NCI-H146 (cell line): ENCODE data around the gene TM6SF1.
"Not testable (repeated sequence)": the region's sequence is repeated elsewhere in the genome, so short reads cannot be mapped to it uniquely, and the experiment has no call there.

Source experiments
- DNase-seq: peaks from one replicate; lab custom pipeline; 2025; lab: John Stamatoyannopoulos, UW

Gene TM6SF1

DNA sequence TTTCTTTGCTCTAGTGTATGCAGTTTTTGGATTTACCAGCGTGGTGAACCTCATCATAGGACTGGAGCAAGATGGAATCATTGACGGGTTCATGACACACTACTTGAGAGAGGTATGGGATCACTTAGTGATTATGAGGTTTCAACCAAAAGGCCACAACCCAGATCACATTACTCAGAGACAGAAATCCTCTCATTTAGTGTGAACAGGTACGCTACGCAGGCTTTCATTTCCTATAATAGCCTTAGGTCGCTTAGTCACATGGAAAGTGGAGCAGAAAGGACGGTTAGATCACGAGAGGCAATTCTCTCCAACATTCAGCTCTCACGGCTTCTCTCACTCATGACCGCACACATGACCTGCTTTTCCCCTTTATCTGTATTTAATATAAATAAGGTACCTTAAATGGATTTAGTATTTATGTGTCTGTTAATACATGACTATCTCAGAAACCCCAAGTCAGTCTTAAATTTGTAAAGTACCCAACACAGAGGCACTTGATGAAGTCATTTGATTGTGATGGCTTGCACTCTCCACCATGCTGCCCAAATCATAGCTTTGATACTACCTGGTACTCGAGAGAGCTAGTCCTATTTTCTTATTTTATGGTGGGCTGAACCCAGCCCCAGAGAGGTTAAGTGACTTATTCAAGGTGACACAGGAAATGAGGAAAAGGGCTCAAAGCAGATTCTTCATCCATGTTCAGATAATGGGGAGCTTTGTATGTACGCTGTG lies 8.6 kb downstream of the TM6SF1 start:
- no peak for DNase-seq

DNA sequence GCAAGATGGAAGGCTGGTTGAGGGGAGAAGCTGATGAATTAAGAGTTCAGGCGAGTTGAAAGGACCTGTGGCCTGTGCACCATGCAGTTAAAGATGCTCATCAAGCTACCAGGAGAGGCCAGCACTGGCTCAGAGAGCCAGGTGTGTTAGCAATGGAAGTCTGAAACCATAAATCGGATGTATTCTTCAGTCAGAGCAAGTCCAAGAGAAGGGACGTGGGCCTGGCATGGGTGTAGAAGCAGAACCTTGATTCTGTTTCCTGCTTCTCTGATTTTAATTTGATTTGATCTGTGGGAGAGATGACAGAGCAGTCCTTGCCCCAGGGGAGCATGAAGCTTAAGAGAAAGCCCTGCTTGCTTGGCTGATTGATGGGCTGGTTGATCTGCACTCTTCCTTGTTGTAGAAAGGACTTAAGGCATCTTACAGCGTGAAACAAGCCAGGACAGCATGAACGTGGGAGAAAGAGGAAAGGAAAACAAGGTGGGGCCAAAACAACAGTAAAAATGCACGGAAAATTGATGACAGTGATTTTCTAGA lies 10.9 kb downstream of the TM6SF1 start:
- DNase-seq: no peak

DNA sequence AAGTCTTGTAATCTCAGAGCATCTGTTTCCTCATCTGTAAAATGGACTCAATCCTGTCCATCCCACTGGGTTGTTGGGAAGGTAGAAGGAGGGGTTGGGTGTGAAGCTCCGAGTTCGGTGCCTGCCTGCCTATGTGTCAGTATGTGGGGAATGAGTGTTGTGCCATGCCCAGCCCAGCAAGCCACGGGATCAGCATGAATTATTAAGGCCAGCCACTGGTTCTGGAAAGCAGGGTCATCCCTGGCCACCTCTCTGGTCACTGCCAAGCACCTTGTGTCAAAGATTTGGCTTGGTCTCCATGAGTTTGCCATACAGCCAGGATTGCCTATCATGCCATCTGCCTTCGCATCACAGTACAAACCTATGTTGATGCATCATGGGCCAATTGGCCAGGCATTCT lies 11.5 kb downstream of the TM6SF1 start:
- no peak for DNase-seq

DNA sequence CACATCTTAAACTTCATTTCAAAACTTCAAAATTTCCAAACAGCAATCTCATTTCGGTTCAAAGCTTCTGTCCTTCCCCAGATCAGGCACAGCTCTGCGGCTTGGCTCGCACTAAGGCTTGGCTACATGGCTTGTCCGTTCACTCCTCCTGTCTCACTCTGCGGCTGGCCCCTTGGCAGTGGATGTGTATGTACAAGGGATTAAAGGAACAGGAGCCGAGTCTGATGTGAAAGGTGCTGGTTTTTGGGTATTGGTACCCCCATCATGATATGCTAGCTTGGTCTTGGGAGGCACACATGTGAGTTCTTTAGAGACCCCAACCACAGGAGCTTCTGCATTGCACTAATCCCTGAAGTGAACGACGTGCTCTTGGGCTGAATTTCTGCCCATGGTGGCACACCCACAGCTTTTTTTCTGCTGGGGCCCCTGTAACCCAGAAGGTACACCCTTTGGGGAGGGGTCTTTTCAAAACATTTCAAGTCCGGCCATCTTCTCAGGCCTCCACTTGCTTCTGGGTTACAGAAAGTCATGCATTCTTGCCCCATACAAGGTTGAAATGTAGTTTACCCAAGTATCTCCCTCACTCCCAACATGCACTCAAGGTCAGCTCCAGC lies 12.6 kb downstream of the TM6SF1 start:
- DNase-seq: no peak

DNA sequence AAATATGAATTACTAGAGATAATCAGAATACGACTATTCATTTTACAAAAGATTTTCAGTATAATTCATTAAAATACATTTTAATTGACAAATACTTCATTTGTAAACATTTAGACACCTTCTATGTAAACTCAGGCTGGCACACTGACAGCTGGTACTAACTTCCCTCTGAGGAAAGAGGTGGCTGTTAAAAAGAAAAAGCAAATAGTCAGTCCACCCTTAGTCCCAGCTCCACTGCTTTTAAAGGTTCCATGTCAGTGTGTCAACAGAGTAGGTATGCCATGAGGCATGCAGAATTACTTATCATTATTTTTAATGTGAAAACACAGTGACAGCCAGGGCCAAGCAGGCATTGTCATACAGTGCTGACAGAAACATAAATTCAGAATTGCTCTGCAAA lies 16.1 kb downstream of the TM6SF1 start:
- no peak for DNase-seq

DNA sequence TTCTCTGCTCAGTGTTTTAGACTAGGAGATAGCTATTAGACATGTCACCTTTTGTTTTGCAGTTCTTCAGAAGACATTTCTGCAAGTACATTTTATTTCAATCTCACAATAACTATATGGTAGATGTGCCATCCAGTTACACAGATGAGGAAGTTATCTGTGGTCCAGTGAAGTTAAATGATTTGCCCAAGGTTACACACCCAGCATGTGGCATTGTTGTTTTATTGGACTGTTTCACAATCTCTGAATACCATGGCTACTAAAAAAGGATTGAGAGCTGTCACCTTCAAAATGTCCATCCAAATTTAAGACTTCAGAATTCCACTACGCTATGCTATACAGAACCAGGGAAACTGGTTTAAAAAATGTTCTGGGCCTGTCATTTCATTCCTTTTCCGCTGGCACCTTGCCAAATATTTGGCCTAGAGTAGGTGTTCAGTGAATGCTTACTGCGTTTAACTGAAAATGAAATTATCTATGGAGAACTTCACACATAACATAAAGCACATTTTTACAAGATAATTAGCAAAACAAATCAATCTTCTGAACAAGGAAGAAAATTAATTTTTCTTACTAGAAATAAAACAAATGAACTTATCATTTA lies 20.2 kb downstream of the TM6SF1 start:
- no peak for DNase-seq

DNA sequence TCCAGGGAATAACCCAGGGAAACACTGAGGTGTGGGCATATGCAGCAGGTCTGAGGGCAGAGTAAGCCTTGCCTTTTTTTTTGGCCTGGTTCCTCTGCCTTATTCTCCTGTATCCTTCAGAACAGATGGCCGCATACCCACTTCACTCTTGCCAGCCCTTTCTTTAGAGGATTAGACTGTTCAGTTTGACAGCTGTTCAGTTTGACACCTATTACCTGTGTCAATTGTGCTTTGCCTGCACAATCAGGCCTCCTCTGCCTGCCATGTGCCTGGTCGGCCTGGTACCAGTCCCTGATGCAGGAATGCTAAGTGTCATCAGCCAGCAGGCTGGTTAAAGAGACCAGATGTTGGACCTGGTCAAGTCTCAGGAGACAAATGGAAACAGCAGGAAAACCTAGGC lies 22.3 kb downstream of the TM6SF1 start:
- no peak for DNase-seq

DNA sequence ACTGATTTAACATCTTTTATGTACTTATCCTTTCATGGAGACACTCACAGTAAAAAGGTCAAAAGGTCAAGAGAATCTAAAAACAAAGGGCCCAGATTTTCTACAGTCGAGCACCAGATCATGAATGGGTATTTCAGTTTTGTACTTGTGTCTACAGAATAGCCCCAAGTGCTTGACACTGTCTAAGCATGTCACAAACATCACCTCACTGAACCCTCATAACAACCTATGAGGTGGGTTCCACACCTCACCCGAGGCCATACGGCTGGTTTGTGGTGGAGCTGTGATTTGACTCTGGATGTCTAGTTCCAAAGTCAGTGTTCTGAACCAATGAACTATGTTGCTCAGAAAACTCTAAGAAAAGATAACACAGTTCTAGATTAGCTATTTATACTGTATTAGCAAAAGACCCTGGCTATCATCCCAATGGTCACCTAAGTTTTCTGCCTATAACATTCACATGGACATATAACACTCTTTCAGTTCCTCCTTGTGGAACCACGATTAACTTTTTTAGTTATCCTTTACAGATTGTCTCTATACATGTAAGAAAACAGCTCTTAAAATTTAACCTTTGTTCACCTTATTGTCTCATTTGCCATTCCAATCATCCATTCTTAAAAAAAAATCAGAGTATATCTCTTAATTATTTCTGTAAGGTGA lies 25.5 kb downstream of the TM6SF1 start:
- no peak for DNase-seq

DNA sequence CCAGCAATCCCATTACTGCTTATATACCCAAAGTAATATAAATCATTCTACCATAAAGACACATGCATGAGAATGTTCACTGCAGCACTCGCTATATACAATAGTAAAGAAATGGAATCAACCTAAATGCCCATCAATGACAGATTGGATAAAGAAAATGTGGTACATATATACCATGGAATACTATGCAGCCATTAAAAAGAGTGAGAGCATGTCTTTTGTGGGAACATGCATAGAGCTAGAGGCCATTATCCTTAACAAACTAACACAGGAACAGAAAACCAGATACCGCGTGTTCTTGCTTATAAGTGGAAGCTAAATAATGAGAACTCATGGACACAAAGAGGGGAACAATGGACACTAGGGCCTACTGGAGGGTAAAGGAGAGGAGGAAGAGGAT lies 34.7 kb downstream of the TM6SF1 start:
- DNase-seq: not testable (repeated sequence)

DNA sequence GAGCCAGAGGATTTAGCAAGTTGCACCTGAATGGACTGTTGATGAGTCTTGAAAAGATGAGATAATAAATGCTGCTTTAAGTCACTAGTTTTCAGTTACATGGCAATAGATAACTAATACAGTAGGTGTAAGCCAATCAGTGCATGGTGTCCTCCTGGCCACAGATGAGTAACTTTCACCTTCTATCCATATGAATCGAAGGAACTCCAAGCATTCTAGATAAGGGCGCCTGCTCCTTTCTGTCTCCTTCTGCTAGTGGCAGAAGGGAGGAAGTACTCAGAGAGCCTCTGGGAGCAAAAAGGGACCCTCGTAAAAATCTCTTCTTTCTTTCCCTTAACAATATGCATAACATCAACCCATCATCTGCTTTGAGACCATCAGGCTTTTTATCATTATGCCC lies 37.3 kb downstream of the TM6SF1 start:
- no peak for DNase-seq

DNA sequence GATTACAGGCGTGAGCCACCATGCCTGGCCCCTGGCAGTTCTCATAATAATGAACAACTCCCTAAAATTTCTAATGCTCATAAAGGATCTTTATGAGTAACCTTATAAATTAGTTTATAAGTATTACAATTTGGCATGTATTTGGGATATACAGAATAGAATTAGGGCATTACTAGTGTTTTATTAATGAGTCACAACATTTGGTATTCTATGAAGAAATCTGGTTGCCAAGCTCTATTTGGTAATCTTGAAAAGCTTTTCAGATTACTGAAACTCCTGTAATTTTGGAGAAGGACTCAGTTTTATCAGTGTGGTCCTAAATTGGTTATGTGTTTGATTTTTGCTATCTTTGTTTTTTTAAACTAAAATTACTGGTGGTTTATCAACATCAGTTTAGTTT lies 45.8 kb downstream of the TM6SF1 start:
- no peak for DNase-seq

DNA sequence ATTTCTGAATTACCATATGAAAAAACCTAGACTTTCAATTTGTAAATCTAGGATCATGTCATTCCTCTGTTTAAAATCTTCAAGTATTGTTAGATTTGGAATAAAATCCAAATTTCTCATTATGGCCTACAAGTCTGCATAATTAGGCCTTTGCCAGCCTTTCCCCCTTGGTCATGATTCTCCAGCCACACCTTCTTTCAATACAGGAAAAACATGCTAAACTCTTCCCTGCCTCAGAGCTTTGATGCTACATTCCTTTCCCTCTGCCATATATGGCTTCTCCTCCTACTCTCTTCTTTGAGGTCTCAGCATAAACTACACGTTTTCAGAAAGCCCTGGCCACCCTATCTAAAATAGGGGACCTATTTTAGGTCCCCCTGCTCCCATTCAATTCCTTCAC lies 48.5 kb downstream of the TM6SF1 start:
- no peak for DNase-seq

DNA sequence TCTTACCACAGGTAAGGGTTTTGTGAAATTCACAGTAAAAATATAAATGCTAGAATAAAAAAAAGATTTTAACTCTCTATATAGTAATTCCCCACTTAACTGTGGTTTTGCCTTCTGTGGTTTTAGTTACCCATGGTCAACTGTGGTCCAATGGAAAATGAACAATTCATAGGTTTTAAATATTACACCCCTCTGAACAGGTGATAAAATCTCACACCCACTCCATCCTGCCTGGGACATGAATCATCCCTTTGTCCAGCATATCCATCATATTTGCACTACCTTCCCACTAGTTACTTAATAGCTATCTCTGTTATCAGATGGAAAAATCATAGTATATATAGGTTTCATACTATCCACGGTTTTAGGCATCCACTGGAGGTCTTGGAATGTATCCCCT lies 50.9 kb downstream of the TM6SF1 start:
- no peak for DNase-seq

DNA sequence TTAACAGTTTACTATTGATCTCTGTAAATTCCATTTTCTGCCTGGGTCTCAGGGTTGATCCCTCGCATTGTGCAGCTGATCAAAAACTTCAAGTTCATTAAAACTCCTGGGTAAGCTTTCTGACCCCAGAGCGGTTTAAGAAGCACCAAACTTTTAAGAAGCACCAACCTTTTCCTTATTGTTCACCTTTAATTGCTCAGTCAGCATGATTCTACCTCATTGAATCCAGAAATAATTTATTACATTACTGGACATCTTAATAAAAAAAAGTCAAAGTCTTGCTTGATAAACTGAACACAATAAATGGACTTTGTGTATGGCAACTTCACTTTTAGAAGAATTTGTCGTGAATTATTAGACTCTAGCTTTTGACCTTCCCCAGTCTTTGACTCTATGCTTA lies 53.3 kb downstream of the TM6SF1 start:
- no peak for DNase-seq

DNA sequence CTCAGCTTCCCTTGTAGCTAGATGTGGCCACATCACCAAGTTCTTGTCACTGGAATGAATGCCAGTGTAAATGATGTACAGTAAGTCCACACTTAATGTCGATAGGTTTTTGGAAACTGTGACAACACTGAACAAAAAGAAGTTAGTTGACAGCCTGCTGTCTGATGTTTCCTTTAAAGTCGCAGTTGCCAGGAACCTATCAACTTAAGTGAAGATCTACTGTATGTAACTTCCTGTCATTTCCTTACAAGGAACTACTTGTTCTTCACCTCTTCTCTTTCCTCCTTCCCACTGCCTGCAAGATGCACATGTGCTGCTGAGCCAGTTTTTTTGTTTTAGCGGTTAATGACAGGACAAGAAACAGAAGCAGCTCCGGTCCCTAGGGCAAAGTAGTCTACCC lies 55.6 kb downstream of the TM6SF1 start:
- DNase-seq: no peak

DNA sequence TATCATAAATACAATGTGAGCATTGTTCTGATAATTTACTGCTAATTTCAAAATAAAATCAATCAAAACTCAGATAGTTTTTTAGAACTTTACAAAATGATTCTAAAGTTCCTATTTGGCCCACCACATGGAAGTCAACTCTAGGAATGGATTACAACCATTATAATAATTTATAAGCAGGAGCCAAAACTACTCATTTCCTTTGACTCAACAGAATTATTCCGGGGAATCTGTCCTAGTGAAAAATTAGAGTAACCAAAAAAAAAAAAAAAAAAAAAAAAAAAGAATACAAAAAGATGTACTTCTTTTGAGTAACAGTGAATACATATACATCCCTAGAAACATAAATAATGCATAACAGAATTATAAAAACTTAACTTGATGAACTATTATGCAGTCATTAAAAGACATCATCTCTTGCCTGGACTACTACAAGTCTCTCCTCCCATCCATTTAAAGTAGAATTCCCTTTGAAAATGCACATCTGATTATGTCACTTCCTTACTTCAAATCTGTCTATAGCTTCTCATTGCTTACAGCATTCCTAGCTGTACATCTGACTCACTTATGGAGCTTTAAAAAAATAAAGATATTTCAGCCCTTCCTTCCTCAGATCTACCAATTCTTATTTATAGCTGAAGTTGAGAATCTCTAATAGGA lies 56.8 kb downstream of the TM6SF1 start:
- DNase-seq: no peak

DNA sequence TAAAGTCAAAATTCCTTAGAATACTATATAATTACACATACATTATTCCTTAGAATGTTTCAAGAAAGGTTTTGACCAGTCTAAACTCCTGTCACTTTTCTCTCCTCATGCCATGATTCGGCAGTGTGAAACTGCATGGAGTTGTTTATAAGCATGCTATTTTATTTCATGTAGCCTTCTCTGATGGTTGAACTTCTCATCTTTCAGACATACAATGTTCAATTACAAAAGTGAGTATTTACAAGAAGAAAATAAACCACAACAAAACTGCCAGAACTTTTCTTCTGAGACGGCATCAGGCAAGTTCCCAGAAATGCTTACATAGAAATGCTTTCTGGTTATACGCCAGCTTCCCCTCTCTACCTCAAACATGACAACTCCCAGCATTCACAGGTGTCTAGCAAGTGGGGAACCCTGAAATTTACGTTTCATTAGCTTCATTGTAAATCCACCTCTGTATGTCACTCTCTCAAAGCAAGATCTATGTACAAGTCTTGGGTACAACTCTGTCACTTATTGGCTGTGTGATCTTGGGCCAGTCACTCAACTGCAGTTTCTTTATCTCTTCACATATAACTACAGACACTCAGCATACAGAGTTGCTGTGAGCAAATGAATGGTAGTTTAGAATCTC lies 57.4 kb downstream of the TM6SF1 start:
- DNase-seq: no peak

DNA sequence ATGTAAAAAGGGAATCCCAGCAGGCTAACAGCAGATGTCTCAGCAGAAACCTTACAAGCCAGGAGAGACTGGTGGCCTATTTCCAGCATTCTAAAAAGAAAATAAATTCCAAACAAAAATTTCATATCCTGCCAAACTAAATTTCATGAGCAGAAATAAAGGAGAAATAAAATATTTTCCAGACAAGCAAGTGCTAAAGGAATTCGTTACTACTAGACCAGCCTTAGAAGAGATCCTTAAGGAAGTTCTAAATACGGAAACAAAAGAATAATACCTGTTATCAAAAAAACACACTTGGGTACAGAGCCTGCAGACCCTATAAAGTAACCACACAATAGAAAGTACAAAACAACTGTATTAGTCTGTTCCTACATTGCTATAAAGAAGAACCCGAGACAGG lies 58.8 kb downstream of the TM6SF1 start:
- no peak for DNase-seq

DNA sequence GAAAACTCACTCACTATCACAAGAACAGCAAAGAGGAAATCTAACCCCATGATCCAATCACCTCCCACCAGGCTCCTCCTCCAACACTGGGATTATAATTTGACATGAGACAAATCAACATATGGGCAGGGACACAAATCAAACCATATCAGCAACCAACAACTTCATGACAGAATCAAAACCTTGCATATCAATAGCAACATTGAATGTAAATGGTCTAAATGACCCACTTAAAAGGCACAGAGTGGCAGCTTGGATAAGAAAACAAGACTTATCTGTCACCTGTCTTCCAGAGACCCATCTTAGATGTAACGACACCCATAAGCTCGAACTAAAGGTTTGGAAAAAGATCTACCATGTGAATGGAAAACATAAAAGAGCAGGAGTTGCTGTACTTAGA lies 59.4 kb downstream of the TM6SF1 start:
- no peak for DNase-seq

DNA sequence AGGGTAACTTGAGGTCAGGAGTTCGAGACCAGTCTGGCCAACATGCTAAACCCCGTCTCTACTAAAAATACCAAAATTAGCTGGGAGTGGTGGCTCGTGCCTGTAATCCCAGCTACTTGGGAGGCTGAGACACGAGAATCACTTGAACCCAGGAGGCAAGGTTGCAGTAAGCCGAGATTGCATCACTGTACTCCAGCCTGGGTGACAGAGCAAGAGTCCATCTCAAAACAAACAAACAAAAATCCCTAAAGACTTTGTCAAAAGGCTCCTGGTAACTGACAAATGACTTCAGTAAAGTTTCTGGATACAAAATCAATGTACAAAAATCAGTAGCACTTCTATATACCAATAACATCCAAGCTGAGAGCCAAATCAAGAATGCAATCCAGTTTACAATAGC lies 62.1 kb downstream of the TM6SF1 start:
- DNase-seq: not testable (repeated sequence)

DNA sequence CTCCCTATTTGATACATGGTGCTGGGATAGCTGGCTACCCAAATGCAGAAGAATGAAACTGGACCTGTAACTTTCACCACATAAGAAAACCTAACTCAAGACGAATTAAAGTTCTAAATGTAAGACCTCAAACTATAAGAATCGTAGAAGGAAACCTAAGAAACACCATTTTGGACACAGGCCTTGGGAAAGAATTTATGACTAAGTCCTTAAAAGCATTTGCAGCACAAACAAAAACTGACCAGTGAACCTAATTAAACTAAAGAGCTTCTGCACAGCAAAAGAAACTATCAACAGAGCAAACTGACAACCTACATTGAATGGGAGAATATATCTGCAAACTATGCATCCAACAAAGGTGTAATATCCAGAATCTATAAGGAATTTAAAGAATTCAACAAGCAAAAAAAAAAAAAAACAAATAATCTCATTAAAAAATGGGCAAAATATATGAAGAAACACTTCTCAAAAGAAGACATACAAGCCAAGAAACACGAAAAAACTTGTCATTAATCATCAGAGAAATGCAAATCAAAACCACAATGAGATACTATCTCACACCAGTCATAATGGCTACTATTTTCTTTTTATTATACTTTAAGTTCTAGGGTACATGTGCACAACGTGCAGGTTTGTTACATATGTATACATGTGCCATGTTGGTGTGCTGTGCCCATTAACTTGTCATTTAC lies 63.2 kb downstream of the TM6SF1 start:
- no peak for DNase-seq
